GM23248 (cell line): Measurements from ENCODE around the gene ACTR5.

Experiments used
- EZH2 ChIP-seq: fragments of 200-600 bp; sonication (generic); IDR thresholded peaks from 2 replicates; pipeline ENCODE4 v1.6.1; 2018; ENCODE audit warnings: antibody characterized with exemption, mild to moderate bottlenecking; ENCODE audit not compliant: insufficient read depth, poor library complexity, severe bottlenecking
- EZH2phosphoT487 ChIP-seq: fragments of 200-600 bp; sonication (generic); IDR thresholded peaks from 2 replicates; pipeline ENCODE4 v1.6.1; 2018; ENCODE audit warnings: antibody characterized with exemption, moderate library complexity, mild to moderate bottlenecking, low read depth; ENCODE audit not compliant: insufficient read depth

DNA sequence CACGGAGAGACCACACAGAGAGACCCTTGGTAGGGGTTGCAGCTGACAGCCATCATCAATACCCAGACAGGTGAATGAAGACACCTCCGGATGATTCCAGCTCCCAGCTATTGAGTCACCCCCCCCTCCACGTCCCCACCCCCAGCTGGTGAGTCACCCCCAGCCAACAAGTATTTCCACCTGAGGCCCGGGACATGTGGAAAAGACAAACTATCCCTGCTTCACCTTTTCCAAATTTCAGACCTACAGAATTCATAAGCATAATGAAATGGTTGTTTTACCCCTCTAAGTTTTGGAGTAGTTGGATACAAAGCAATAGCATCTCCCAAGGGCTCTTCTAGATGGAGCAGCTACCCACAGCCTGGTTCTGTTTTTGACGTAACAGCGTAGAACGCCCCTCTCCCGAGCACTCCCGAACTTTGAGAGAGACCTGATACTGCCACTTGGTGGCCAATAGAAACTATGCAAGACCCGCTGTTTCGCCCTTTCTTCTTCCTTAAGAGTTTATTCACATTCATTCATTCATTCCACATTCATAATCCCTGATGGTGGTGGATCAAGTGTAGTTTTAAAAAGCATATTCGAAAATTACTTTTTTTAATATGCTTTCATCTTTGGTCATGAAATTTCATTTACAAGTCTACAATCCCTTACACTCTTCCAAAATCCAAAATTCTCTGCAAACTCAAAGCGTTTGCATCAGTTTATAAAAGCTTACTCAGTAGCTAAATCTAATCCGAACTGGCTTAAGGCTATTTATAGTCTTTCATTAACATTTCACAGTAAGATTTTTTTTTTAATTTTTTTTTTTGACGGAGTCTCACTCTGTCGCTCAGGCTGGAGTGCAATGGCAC, 42.2 kb downstream of the ACTR5 start:
- TF ChIP-seq EZH2 = no peak
- no peak for TF ChIP-seq EZH2phosphoT487
